ENCODE data around the gene MACROD2. TPM values are rescaled to one million over a fixed set of nuclear protein-coding genes. Genes with fewer than 3 reads are reported as not detected.

MACROD2 gene
- polyA plus RNA-seq, 1 donor (not counting 4 experiments of a cell fraction or from before 2014, with no cell fraction given): 0.71 TPM

GRCh38 chr20:15905661-15906060, 1910.3 kb downstream of the MACROD2 start:
- no peak overlapping the region for H3K9ac ChIP-seq (ENCODE audit: control insufficient read depth, extremely low read depth, insufficient read depth, low read length)
- TF ChIP-seq, protein P1, sequence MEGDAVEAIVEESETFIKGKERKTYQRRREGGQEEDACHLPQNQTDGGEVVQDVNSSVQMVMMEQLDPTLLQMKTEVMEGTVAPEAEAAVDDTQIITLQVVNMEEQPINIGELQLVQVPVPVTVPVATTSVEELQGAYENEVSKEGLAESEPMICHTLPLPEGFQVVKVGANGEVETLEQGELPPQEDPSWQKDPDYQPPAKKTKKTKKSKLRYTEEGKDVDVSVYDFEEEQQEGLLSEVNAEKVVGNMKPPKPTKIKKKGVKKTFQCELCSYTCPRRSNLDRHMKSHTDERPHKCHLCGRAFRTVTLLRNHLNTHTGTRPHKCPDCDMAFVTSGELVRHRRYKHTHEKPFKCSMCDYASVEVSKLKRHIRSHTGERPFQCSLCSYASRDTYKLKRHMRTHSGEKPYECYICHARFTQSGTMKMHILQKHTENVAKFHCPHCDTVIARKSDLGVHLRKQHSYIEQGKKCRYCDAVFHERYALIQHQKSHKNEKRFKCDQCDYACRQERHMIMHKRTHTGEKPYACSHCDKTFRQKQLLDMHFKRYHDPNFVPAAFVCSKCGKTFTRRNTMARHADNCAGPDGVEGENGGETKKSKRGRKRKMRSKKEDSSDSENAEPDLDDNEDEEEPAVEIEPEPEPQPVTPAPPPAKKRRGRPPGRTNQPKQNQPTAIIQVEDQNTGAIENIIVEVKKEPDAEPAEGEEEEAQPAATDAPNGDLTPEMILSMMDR (optimal IDR thresholded peaks at IDR 0.05 in 1 of 3, IDR thresholded peaks at IDR 0.05 in 1 of 3, conservative IDR thresholded peaks at IDR 0.05 in 1 of 3; ENCODE audit: extremely low read depth in 1 of 3, insufficient read depth in 2 of 3, low read length in 3 of 3): no peak
- TF ChIP-seq EZH2 (IDR thresholded peaks at IDR 0.05; ENCODE audit: low read length): no peak
- H2AFZ ChIP-seq (ENCODE audit: control insufficient read depth, low read length): no peak overlapping the region
- H3K79me2 ChIP-seq (ENCODE audit: control insufficient read depth, insufficient read depth, low read length): no peaks in the 10 kb centered on the region
- no peak overlapping the region for H3K4me2 ChIP-seq (ENCODE audit: control insufficient read depth, extremely low read depth, insufficient read depth, low read depth, low read length)
- H4K20me1 ChIP-seq (ENCODE audit: control insufficient read depth, extremely low read depth, insufficient read depth, low read length): no peaks in the 10 kb centered on the region
- no peak for FAIRE-seq
- no peak overlapping the region for H3K27ac ChIP-seq (ENCODE audit: control insufficient read depth, insufficient read depth, low read length)
- DNase-seq (ENCODE audit: low read depth, low spot score): no peak
- no peaks in the 10 kb centered on the region for H3K9me1 ChIP-seq (ENCODE audit: control insufficient read depth, extremely low read depth, insufficient read depth, low read length)
- no peaks in the 10 kb centered on the region for H3K36me3 ChIP-seq (ENCODE audit: control insufficient read depth in 2 of 2, extremely low read depth in 1 of 2, insufficient read depth in 2 of 2, low read length in 2 of 2)
- dilution Hi-C loops (cut with MboI; ENCODE audit: extremely low pct_ligation_motif_present, low sequenced_read_pairs): no loop called here
- no peaks in the 10 kb centered on the region for H3K27me3 ChIP-seq (ENCODE audit: control insufficient read depth, extremely low read depth, insufficient read depth, low read length)
- no peaks in the 10 kb centered on the region for H3K9me3 ChIP-seq (ENCODE audit: control insufficient read depth, low read depth, low read length)
- H3K4me3 ChIP-seq (ENCODE audit: control insufficient read depth in 2 of 3, extremely low read depth in 1 of 3, insufficient read depth in 2 of 3, low read depth in 1 of 3, low read length in 3 of 3): no peak overlapping the region
- no peaks in the 10 kb centered on the region for H3K4me1 ChIP-seq (ENCODE audit: control insufficient read depth, extremely low read depth, insufficient read depth, low read length)

- no peaks in the 10 kb centered on the region for H4K20me1 ChIP-seq (ENCODE audit: control insufficient read depth, extremely low read depth, insufficient read depth, low read length)
- H3K9me3 ChIP-seq (ENCODE audit: control insufficient read depth, low read depth, low read length): no peaks in the 10 kb centered on the region
- H3K36me3 ChIP-seq (ENCODE audit: control insufficient read depth in 2 of 2, extremely low read depth in 1 of 2, insufficient read depth in 2 of 2, low read length in 2 of 2): no peaks in the 10 kb centered on the region
- no peaks in the 10 kb centered on the region for H3K79me2 ChIP-seq (ENCODE audit: control insufficient read depth, insufficient read depth, low read length)
- no peak overlapping the region for H3K4me3 ChIP-seq (ENCODE audit: control insufficient read depth in 2 of 3, extremely low read depth in 1 of 3, insufficient read depth in 2 of 3, low read depth in 1 of 3, low read length in 3 of 3)
- no peaks in the 10 kb centered on the region for H3K4me1 ChIP-seq (ENCODE audit: control insufficient read depth, extremely low read depth, insufficient read depth, low read length)
- no peak overlapping the region for H2AFZ ChIP-seq (ENCODE audit: control insufficient read depth, low read length)
- dilution Hi-C loops (cut with MboI; ENCODE audit: extremely low pct_ligation_motif_present, low sequenced_read_pairs): no loop called here
- H3K9ac ChIP-seq (ENCODE audit: control insufficient read depth, extremely low read depth, insufficient read depth, low read length): no peak overlapping the region
- no peak for TF ChIP-seq EZH2 (IDR thresholded peaks at IDR 0.05; ENCODE audit: low read length)
- TF ChIP-seq, protein P1 (optimal IDR thresholded peaks at IDR 0.05 in 1 of 3, IDR thresholded peaks at IDR 0.05 in 1 of 3, conservative IDR thresholded peaks at IDR 0.05 in 1 of 3; ENCODE audit: extremely low read depth in 1 of 3, insufficient read depth in 2 of 3, low read length in 3 of 3): no peak
- DNase-seq (ENCODE audit: low read depth, low spot score) (no peak), FAIRE-seq (no peak)
- H3K4me2 ChIP-seq (ENCODE audit: control insufficient read depth, extremely low read depth, insufficient read depth, low read depth, low read length): no peak overlapping the region
- no peaks in the 10 kb centered on the region for H3K27me3 ChIP-seq (ENCODE audit: control insufficient read depth, extremely low read depth, insufficient read depth, low read length)
- H3K27ac ChIP-seq (ENCODE audit: control insufficient read depth, insufficient read depth, low read length): no peak overlapping the region
- H3K9me1 ChIP-seq (ENCODE audit: control insufficient read depth, extremely low read depth, insufficient read depth, low read length): no peaks in the 10 kb centered on the region
These were observed 1914.7 kb downstream of the MACROD2 start for GRCh38 chr20:15909995-15910394.
